ENCODE data around the gene GSK3A. TPM values are rescaled to one million over a fixed set of nuclear protein-coding genes. Genes with fewer than 3 reads are reported as not detected.

The GSK3A gene
- total and polyA plus RNA-seq, 2 of the 4 experiments (the other 2 are of a cell fraction), result 8.1 to 43.3 TPM

GRCh38 chr19:42193706-42194105, 48.7 kb downstream of the GSK3A start:
- Histone ChIP-seq H4K8ac (ENCODE audit: low read depth in 2 of 2, low read length in 2 of 2) (no peak overlapping the region), H3K27me3 (ENCODE audit: control insufficient read depth, insufficient read depth, low read length) (no peaks in the 10 kb centered on the region), H3K79me1 (ENCODE audit: low read depth in 1 of 2, low read length in 2 of 2) (peaks cover 0 to 13% of the 10 kb centered on the region in 2 experiments; a peak in 1 of 4 replicates), H3K4me3 (ENCODE audit: insufficient read depth, low read depth, low read length) (no peak overlapping the region), H4K91ac (ENCODE audit: insufficient read depth, low read depth, low read length) (no peak overlapping the region), H3K4me1 (ENCODE audit: control insufficient read depth, insufficient read depth, low read length) (peaks cover 4% of the 10 kb centered on the region; the same call in 1 of the 2 replicates), H3K9ac (ENCODE audit: low read depth, low read length) (no peak overlapping the region), H3K4ac (ENCODE audit: low read depth, low read length) (no peak overlapping the region), H3K56ac (ENCODE audit: extremely low read depth, insufficient read depth, low read length) (no peak overlapping the region), H3K9me3 (ENCODE audit: control insufficient read depth, insufficient read depth, low read length) (peaks cover 2% of the 10 kb centered on the region), H2AFZ (replicated peaks; ENCODE audit: low read length, poor library complexity) (no peak overlapping the region), H3K27ac (ENCODE audit: insufficient read depth, low read length) (no peak overlapping the region), H2AK5ac (ENCODE audit: low read depth, low read length) (no peak overlapping the region), H3K23ac (ENCODE audit: low read depth, low read length) (no peak overlapping the region), H4K5ac (ENCODE audit: low read depth, low read length) (no peak overlapping the region), H3K14ac (replicated peaks; ENCODE audit: low read depth, low read length) (no peak overlapping the region), H2BK15ac (ENCODE audit: low read depth, low read length) (no peak overlapping the region), H3K18ac (ENCODE audit: low read depth, low read length) (no peak overlapping the region), H2AK9ac (replicated peaks; ENCODE audit: low read depth, low read length, poor library complexity) (no peak overlapping the region), H4K20me1 (ENCODE audit: insufficient read depth, low read length) (no peaks in the 10 kb centered on the region), H2BK20ac (ENCODE audit: low read depth, low read length) (no peak overlapping the region), H3K36me3 (ENCODE audit: control insufficient read depth, insufficient read depth, low read length) (peaks cover 14% of the 10 kb centered on the region), H2BK120ac (ENCODE audit: low read depth, low read length) (no peak overlapping the region), H3K4me2 (ENCODE audit: low read depth, low read length) (no peak overlapping the region), H3K9me1 (ENCODE audit: insufficient read depth, low read length) (peaks cover 16% of the 10 kb centered on the region), H2BK5ac (ENCODE audit: low read depth, low read length, poor library complexity, severe bottlenecking) (no peak overlapping the region)
- ChIA-PET POLR2A (ENCODE audit: unreplicated experiment) (no interaction called here), CTCF (no interaction called here)
- in situ Hi-C loops (cut with MboI; ENCODE audit: low sequenced_read_pairs), result no loop called here
- dilution Hi-C loops (cut with HindIII; ENCODE audit: low sequenced_read_pairs, unreplicated experiment), result no loop called here
- ATAC-seq (ENCODE audit: low read depth) (no peak), DNase-seq (peak; percentile 41)
- TF ChIP-seq MAZ (IDR thresholded peaks at IDR 0.05; ENCODE audit: borderline replicate concordance, low read depth, low read length) (no peak), RCOR1 (IDR thresholded peaks at IDR 0.05; ENCODE audit: insufficient replicate concordance, low read length) (no peak)
- no TSS peak for BruUV-seq (replicated peaks)
- intact Hi-C loops (cut with micrococcal nuclease), result no loop called here
- no CpG with 5 or more reads among the region's 3 CpGs for WGBS, 2 experiments (ENCODE audit: extremely low coverage in 2 of 2, insufficient read length in 1 of 2)

All from IMR-90 (cell line).